Breast epithelium (tissue), 4 donors: Measurements from ENCODE around the gene SERPINB4. TPM values are rescaled to one million over a fixed set of nuclear protein-coding genes. Genes with fewer than 3 reads are reported as not detected.
"Not testable (repeated sequence)": the region's sequence is repeated elsewhere in the genome, so short reads cannot be mapped to it uniquely, and the experiment has no call there.

Experiments
- DNase-seq, 2 donors: peaks; one replicate each; pipeline ENCODE4 v3.0.0-alpha.2; 2019; ENCODE audit warnings: low spot score in 2 of 2
- H3K27ac ChIP-seq, 2 donors: fragments of 200-600 bp; sonication (generic) in 1 of 2; one replicate each; pipeline ENCODE4 v1.5.1; 2016 to 2019; ENCODE audit warnings: mild to moderate bottlenecking in 1 of 2
- H3K27me3 ChIP-seq, 2 donors: fragments of 200-600 bp; sonication (generic) in 1 of 2; one replicate each; pipeline versions ENCODE4 v1.5.1 to v1.6.0; 2017 to 2019; ENCODE audit warnings: control low read depth in 1 of 2, mild to moderate bottlenecking in 1 of 2
- H3K36me3 ChIP-seq: fragments of 200-600 bp; one replicate; pipeline ENCODE4 v1.5.1; 2019
- H3K4me1 ChIP-seq, 2 donors: fragments of 200-600 bp; sonication (generic); one replicate each; pipeline ENCODE4 v1.5.1; 2016 to 2019; ENCODE audit warnings: control low read depth in 1 of 2
- H3K4me3 ChIP-seq, 3 donors: fragments of 200-600 bp; sonication (generic); 1 replicate in 2 of 3; 2 replicates in 1 of 3; pipeline ENCODE4 v1.5.1; 2016 to 2019; ENCODE audit warnings: mild to moderate bottlenecking in 3 of 3, moderate library complexity in 2 of 3
- H3K9me3 ChIP-seq, 2 donors: fragments of 200-600 bp; sonication (generic) in 1 of 2; one replicate each; pipeline ENCODE4 v1.5.1; 2016 to 2019; ENCODE audit warnings: control low read depth in 1 of 2
- CTCF ChIP-seq, 3 donors: fragments of 450-650 bp; IDR thresholded peaks; one replicate each; pipeline ENCODE4 v1.5.1; 2016 to 2017; ENCODE audit warnings: antibody characterized with exemption in 3 of 3, mild to moderate bottlenecking in 3 of 3, moderate library complexity in 3 of 3
- POLR2A ChIP-seq: fragments of 450-650 bp; IDR thresholded peaks from one replicate; pipeline ENCODE4 v1.6.1; 2016; ENCODE audit warnings: antibody characterized with exemption, mild to moderate bottlenecking, moderate library complexity
- POLR2AphosphoS5 ChIP-seq, 3 donors: sonication (generic); formaldehyde crosslinking; IDR thresholded peaks; one replicate each; pipeline ENCODE4 v1.6.1; 2017; ENCODE audit warnings: antibody characterized with exemption in 3 of 3
- intact Hi-C: fragments of 100-400 bp; cut with DNase I; formaldehyde crosslinking; loops from one replicate; pipeline ENCODE4 v1.15.1; 2023; ENCODE audit warnings: low total_unique reads
- total RNA-seq, 3 donors: library from RNA; depleted of rRNA; stranded (reverse); fragments of >200 nt; gene quantifications; one replicate each; pipeline ENCODE4 v1.1.0, GENCODE V29; 2016

Gene SERPINB4
- total RNA-seq, result under 1 TPM in 1 of 3 donors, not detected in 2; 0.66 TPM

GRCh38 chr18:63644142-63644541 is at the start of gene SERPINB4:
TSS of gene SERPINB4 (minus strand) at chr18:63644256. CDS start at chr18:63643577, 679 bp downstream.
- H3K4me1 ChIP-seq, intact Hi-C loops, H3K27me3 ChIP-seq, H3K27ac ChIP-seq, DNase-seq, H3K4me3 ChIP-seq, H3K36me3 ChIP-seq, H3K9me3 ChIP-seq: not testable (repeated sequence)

GRCh38 chr18:63689064-63689463 is 45.0 kb upstream of the SERPINB4 start:
- Histone ChIP-seq H3K4me1 (no peaks in the 10 kb centered on the region), H3K36me3 (no peaks in the 10 kb centered on the region), H3K4me3 (no peak overlapping the region), H3K27me3 (no peaks in the 10 kb centered on the region), H3K9me3 (no peaks in the 10 kb centered on the region), H3K27ac (no peak overlapping the region)
- TF ChIP-seq POLR2AphosphoS5 (IDR thresholded peaks at IDR 0.05) (no peak), CTCF (IDR thresholded peaks at IDR 0.05) (no peak), POLR2A (no peak)
- intact Hi-C loops, result loop anchor here (5.0 kb wide), 1 partner anchor 808 kb away; no protein-coding TSS in a partner anchor
- DNase-seq, result no peak

DNA sequence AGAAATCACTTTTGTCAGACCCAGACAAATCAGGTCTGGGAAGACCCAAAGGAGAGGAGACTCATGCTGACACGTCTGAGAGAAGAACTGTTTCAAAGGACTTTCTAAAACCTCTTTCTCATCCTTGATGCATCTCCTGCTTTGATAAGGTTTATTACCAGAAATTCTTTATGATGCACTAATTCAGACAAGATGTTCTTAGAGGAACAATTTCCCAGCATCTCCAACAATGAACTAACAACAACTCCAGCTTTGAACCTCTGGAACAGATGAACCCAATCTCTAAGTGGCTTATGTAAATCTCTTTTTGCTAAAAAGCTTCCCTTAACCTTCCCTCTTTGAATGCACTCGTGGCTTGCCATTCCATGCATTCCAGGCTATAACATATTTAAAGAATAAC is 42.8 kb upstream of the SERPINB4 start:
- DNase-seq, result no peak
- H3K27ac ChIP-seq, result no peak overlapping the region
- intact Hi-C loops, result loop anchor here (5.0 kb wide), 1 partner anchor 810 kb away; no protein-coding TSS in a partner anchor
- H3K9me3 ChIP-seq, result no peaks in the 10 kb centered on the region
- no peaks in the 10 kb centered on the region for H3K27me3 ChIP-seq
- H3K36me3 ChIP-seq, result no peaks in the 10 kb centered on the region
- no peak for TF ChIP-seq CTCF (IDR thresholded peaks at IDR 0.05)
- no peak for TF ChIP-seq POLR2AphosphoS5 (IDR thresholded peaks at IDR 0.05)
- TF ChIP-seq POLR2A, result no peak
- H3K4me1 ChIP-seq, result no peaks in the 10 kb centered on the region
- H3K4me3 ChIP-seq, result no peak overlapping the region

DNA sequence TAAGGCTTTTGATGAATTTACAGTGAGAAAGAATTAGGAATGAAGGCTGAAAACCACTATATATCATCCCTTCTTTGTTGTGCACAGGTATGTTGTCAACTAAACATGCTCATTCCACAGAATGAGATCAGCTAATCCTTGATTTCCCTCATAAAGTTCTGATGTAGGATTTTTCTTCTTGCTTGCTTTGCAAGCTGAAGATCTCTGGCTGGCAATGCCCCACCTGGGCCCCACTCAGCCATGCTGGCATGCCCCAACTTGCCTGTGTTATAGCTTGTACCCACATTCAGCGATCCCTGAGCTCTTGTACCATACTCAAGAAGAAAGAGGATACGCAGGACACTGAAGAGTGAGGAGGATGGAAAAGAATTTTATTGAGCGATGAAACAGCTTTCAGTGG is 40.7 kb upstream of the SERPINB4 start:
- no peaks in the 10 kb centered on the region for H3K9me3 ChIP-seq
- H3K4me3 ChIP-seq, result no peak overlapping the region
- no peaks in the 10 kb centered on the region for H3K36me3 ChIP-seq
- no peaks in the 10 kb centered on the region for H3K4me1 ChIP-seq
- intact Hi-C loops, result loop anchor here (5.0 kb wide), 1 partner anchor 813 kb away; no protein-coding TSS in a partner anchor
- H3K27ac ChIP-seq, result no peak overlapping the region
- TF ChIP-seq POLR2AphosphoS5 (IDR thresholded peaks at IDR 0.05) (no peak), CTCF (IDR thresholded peaks at IDR 0.05) (no peak), POLR2A (no peak)
- H3K27me3 ChIP-seq, result no peaks in the 10 kb centered on the region
- no peak for DNase-seq

DNA sequence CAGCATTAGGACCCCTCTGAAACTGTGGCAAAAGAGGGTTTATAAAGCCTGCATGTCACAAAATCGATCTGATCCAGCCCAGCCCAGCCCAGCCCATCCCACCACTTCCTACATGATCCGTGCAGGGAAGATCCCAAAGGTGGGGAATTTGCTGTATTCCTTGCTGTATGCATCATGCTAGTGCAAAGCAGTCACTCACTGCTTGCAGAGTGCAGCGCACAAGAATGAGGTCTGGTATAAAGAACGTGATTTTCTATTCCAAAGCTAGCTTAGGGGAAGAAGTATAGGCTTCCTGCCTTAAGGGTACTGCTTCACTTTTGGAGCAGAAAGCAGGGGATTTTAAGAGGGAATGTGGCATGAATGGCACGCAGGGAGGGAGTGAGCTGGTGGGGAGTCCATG is 39.8 kb upstream of the SERPINB4 start:
- intact Hi-C loops, result no loop called here
- no peak for DNase-seq
- Histone ChIP-seq H3K36me3 (no peaks in the 10 kb centered on the region), H3K4me1 (no peaks in the 10 kb centered on the region), H3K4me3 (no peak overlapping the region), H3K9me3 (no peaks in the 10 kb centered on the region), H3K27me3 (no peaks in the 10 kb centered on the region), H3K27ac (no peak overlapping the region)
- TF ChIP-seq POLR2AphosphoS5 (IDR thresholded peaks at IDR 0.05) (no peak), POLR2A (no peak)

DNA sequence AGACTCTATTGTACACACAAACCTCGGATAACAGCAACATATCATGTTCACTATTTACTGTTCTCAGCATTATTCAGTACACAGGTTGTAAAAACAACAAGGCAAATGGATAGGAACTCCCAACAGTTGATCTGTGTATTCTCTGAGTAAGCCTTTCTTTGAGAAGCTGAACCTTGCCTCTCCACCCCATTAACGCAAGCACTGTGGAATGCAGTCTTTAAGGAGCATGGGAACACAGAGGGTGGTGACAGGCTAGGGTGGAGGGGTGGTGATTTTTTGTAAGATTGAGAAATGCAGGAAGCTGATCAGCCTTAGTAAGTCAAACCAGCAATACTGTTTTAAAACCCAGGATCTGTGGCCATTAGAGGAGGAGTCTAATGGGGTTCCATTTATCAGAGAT is 39.1 kb upstream of the SERPINB4 start:
- no peaks in the 10 kb centered on the region for H3K4me1 ChIP-seq
- H3K36me3 ChIP-seq, result no peaks in the 10 kb centered on the region
- no peak overlapping the region for H3K27ac ChIP-seq
- H3K9me3 ChIP-seq, result no peaks in the 10 kb centered on the region
- no peak for TF ChIP-seq POLR2A
- no peak for TF ChIP-seq POLR2AphosphoS5 (IDR thresholded peaks at IDR 0.05)
- no peak for TF ChIP-seq CTCF (IDR thresholded peaks at IDR 0.05)
- no peak for DNase-seq
- intact Hi-C loops, result no loop called here
- H3K4me3 ChIP-seq, result no peak overlapping the region
- no peaks in the 10 kb centered on the region for H3K27me3 ChIP-seq
